Inferior parietal cortex (tissue), 1 donor: ENCODE results near the gene MTRFR.

ENCODE experiments used
- DNase-seq: peaks from one replicate; pipeline ENCODE4 v3.0.0-alpha.2; 2016; ENCODE audit errors: extremely low spot score

Gene MTRFR

DNA sequence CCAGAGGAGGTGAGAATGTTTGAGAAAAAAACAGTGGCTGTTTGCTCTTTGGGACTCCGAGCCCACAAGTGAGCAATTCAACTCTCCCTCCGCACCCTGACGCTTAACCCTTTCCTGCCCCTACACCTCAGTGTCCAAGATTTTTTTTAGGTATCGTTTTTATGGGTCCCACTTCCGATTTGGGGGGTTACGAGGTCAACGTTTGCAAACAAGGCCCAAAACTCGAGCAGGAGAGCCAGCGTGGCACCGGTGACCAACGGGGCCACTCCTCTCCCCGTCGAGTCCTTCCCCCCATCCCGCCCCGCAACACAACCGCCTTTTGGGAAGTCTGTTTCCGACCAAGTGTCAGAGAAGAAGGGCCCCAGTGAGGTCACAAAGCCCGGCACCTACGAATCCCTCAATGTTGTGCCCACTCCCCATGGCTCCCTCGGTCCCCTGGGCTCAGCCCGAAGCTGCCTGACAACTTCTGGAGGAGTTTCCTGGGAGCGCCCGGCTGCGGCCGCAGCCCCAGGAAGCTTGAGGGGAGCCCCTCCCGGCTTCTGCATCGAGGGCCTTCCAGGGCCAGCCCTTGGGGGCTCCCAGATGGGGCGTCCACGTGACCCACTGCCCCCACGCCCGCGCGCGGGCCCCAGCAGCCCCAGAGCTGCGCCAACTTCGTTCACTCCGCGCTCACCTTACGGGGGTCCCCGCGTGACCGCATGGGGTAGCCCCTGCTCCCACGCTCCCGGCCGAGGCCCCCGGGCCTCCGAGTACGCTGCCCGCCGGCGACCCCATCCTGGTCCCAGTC lies 37.2 kb downstream of the MTRFR start:
- no peak for DNase-seq

DNA sequence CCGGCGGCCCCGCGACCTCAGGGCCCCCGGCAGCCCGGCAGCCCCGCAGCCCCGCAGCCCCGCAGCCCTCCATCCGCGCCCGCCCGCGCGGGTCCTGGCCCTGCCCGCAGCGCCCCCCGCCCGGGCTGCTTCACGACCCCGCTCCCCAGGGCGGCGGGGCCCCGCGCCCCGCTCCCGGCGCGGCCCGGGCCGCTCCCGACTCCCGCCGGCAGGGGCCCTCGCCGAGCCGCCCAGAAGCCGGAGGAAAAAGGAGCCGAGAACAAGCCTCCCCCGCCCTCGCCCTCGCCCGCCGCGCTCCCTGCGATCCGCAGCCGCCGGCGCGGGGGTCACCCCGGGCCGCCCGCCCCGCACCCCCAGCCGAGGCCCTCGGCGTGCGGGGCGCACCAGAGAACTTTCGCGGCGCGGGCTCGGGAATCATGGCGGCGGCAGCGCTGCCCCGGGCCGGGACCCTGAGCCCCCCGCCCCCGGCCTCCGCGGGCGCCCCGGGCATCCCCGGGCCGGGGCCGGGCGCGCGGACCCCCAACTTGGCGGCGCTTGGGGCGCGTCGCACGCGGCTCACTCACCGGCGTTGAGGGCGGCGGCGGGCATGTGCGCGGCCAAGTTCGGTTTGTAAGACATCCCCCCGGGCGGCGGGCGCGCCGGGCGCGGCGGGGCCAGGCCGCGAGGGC lies 37.9 kb downstream of the MTRFR start:
- no peak for DNase-seq

DNA sequence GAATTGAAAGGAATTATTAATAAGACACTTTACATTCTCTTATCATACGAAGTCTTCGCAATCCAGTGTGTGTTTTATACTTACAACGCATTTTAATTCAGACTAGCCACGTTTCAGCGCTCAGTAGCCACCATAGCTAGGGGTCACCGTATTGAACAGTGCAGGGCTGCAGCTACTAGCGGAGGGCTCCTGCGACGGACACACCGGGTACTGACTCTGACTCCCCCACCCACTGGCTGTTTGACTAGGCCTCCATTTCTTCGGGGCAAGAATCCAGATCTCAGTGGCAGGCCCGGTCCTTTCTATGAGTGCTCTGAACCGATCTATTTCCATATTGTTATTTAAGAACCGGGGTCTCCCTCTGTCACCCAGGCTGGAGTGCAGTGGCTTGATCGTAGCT lies 39.9 kb downstream of the MTRFR start:
- DNase-seq, result no peak

DNA sequence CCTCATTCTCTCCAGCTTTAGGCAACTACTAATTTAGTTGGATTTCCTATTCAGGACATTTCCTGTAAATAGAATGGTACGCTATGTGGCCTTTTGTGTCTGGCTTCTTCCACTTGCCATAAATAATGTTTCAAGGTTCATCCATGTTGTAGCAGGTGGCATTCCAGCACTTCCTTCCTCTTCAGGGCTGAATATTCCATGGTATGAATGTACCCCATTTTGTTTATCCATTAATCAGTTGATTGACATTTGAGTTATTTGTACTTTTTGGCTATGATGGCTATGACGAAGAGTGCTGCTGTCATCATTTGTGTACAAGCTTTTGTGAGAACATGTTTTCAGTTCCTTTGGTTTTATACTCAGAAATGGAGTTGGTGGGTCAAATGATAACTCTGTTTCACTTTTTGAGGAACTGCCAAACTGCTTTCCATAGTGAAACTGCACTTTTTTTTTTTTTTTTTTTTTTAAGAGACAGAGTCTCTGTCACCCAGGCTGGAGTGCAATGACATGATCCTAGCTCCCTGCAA lies 44.9 kb downstream of the MTRFR start:
- DNase-seq, result no peak

DNA sequence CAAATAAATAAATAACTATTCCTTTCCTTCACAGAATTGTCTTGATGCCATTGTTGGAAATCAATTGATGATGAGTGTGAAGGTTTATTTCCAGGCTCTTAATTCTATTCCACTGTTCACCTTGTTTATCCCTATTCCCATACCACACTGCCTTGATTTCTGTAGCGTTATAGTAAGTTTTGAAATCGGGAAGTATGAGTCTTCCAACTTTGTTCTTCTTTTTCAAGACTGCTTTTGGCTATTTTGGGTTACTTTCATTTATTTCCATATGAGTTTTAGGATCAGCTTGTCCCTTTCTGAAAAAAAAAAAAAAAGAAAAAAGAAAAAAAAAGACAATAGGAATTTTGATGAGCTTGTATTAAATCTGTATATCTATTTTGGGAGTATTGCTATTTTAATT lies 47.7 kb downstream of the MTRFR start:
- DNase-seq, result no peak

DNA sequence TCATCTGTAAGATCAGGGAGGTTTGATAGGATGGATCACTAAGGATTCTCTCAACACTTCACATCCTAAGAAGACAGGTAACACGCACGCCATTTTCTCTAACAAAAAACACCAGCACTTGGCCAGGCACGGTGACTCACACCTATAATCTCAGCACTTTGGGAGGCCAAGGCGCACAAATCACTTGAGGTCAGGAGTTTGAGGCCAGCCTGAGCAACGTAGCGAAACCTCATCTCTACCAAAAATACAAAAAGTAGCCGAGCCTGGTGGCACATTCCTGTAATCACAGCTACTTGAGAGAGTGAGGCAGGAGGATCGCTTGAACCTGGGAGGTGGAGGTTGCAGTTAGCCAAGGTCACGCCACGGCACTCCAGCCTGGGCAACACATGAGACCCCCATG lies 48.9 kb downstream of the MTRFR start:
- DNase-seq, result no peak

DNA sequence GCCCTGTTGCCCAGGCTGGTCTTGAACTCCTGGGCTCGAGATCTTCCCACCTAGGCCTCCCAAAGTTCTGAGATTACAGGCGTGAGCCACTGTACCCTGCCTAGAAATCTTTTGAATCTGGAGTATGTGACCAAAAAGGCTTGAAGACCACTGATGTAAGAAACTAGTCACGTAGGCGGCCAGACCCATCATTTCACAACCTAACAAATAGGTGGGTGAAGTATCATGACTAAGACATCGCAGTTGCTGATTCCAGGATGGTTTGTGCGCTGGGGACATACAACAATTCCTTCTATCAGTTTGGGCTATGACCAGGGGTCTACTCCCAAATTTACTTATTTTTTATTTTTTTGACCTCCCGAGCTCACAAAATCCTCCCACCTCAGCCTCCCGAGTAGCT lies 50.2 kb downstream of the MTRFR start:
- DNase-seq, result no peak

DNA sequence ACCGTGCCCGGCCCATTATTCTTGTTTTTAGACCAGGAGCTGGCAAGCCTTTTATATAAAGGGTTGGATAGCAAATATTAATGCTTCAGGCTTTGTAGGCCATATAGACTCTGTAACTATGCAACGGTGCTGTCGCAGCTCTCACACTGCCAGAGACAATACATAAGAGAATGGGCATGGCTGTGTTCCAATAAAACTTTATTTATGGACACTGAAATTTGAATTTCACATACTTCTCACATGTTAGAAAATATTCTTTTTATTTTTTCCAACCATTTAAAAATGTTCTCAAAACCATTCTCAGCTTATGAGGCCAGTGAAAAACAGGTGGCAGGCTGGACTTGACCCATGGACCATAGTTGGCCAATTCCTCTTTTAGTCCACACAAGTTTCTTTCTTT lies 51.4 kb downstream of the MTRFR start:
- no peak for DNase-seq

DNA sequence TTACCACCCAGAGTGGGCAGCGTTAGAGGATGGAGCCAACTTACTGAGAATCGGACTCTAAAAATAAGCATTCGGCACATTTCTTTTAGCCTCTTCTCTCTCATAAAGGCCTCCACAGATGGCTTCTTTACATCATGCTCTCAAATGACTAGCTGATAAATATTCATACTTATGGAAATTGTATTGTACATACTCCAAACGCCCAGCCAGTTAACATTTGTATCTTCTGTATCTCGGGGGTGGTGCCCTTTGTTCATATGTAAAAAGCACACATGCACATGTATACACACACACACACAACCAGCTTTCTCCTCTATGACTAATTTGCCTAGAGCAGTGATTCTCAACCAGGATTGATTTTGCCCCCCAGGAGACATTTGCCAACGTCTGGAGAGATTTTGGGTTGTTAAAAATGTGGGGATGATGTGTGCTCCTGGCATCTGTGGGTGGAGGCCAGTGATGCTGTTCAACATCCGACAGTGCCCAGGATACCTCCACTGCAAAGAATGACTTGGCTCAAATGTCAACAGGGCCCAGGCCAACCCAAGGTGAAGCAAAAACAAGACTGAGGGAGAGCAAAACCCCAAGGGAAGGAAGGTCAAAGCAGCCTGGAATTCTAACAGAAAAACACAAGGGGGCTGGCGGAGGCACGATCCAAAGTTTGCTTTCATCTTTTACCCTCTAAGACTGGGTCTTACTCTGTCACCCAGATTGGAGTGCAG lies 53.6 kb downstream of the MTRFR start:
- no peak for DNase-seq

DNA sequence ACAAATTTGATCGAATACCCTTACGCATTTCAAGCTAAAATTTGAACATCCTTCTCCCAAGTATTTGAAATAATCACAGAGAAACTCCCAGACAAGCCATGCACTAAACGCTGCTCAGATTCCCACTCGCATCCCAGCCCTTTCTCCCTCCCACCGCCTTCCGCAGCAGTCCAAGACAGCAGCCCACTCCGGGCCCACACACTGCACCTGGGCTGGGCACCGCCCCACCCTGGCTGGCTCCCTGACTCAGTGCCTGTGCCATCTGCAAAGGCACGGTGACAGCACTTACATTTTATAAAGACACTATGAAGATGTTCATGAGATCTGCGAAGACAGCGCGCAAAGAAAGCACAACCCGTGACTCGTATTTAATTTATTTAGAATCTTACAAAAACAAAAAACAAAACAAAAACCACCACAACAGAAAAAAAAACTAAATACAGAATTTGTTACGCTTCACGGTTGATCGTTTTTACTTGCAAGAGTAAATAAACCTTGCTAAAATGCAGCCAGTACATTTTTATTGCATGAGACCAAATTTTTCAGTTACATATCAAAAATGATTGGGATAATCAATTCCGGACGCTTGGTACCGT lies 55.6 kb downstream of the MTRFR start:
- no peak for DNase-seq

DNA sequence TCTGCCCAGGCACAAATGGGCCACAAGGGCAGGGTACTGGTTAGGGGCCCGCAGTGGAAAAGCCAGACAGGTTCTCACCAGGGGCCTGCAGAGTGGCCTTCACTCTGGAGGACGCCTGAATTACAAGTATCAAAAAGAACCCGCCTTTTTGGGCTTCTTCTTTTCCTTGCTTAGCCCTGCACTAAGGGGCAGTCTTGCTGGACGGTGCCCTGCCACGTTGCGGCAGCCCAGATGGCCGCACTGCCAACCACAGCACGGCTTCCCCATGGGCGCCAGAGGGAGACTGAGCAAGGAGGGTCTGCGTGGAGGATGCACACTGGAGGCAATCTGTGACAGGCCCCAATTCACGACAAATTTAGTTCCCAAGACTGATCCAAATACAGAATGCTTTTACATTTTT lies 56.7 kb downstream of the MTRFR start:
- no peak for DNase-seq

DNA sequence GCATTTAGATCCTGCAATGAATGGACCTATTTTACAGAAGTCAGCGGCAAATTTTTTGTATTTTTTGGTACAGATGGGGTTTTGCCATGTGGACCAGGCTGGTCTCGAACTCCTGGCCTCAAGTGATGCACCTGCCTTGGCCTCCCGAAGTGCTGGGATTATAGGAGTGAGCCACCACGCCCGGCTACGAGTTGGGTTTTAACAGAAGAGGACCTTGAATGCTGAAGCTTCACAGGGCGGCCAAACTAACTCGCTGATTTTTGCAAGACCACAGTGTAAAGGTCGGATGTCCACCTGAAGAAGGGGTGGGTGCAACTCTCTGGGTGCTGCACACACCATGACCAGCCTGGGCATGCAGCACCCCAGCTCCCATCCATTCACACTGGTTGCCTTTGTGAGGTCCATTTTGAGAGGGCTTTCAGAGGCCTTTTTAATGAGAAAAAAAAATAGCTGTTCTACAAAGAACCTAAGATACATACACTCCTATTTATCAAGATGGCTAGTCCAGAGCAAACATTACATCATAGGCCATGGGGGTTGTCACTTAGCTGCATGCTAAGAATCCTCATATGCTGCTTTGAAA lies 60.0 kb downstream of the MTRFR start:
- no peak for DNase-seq

DNA sequence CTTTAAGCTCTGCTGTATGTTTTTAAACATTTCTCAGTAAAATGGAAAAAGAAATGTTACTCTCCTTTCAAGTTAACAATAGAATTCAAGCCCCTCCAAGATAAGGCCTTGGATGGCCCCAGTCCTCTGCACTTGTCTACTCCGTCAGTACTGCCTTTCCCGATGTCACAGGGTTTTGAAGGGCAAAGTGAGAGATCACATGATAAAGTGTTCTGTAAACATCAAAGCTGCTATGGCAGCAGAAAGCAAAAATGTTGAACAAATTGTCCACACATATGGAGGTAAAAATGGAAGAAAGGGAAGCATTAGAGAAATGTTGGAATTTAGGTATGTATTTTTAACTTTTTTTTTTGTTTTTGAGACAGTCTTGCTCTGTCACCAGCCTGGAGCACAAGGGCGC lies 71.9 kb downstream of the MTRFR start:
- no peak for DNase-seq

DNA sequence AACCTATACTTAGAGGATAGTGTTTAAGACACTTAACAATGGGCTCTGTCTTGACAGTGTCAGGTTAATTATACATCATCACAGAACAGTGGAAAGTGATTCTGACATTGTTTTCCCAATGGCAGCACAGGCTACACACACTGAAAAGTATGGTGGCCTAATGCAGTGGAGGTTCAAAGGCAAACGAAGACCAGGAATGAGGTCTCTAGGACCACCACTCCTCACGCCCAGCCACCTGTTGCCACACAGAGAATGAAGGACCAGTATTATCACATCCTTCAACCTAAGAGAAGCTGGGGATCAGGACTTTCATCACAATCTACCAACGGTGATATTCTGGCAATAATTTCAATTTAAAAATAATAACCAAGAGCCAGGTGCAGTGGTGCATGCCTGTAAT lies 73.0 kb downstream of the MTRFR start:
- DNase-seq, result no peak
